GM13976 (cell line): Measurements from ENCODE around the gene S1PR4.

Experiments used
- DNase-seq: peaks from one replicate; pipeline ENCODE4 v3.0.0; 2012; ENCODE audit warnings: low spot score
- CTCF ChIP-seq: IDR thresholded peaks from 2 replicates; pipeline ENCODE4 v1.5.1; 2012; ENCODE audit warnings: borderline replicate concordance, mild to moderate bottlenecking; ENCODE audit not compliant: insufficient read depth; ENCODE audit errors: extremely low read depth, missing control alignments, control extremely low read depth
- in situ Hi-C: fragments of 300-500 bp; cut with MboI; formaldehyde crosslinking; loops from one replicate; pipeline ENCODE4 v1.12.0; 2022; ENCODE audit warnings: low sequenced_read_pairs, mixed read lengths, inconsistent platforms; ENCODE audit not compliant: unreplicated experiment

Gene S1PR4

GRCh38 chr19:3224346-3225168 is 46.0 kb downstream of the S1PR4 start, which contains the start of gene CELF5:
Gene CELF5 (plus strand): TSS chr19:3224661. CDS start chr19:3224740, 79 bp downstream.
- peak; percentile 90 for DNase-seq
- in situ Hi-C loops, result no loop called here
- peak; percentile 63 for TF ChIP-seq CTCF

- in situ Hi-C loops, result no loop called here
- TF ChIP-seq CTCF, result no peak
These were observed 46.6 kb downstream of the S1PR4 start for GRCh38 chr19:3225169-3225485.

GRCh38 chr19:3225677-3226093 is 47.1 kb downstream of the S1PR4 start:
- DNase-seq, result no peak
- TF ChIP-seq CTCF, result no peak
- in situ Hi-C loops, result no loop called here

More at GRCh38 chr19:3225169-3225485, 46.6 kb downstream of the S1PR4 start:
- DNase-seq, result no peak

- in situ Hi-C loops, result no loop called here
- TF ChIP-seq CTCF, result no peak
- no peak for DNase-seq
These were observed 48.6 kb downstream of the S1PR4 start for GRCh38 chr19:3227054-3227626.

GRCh38 chr19:3229346-3229743 is 50.8 kb downstream of the S1PR4 start:
- in situ Hi-C loops, result no loop called here
- no peak for TF ChIP-seq CTCF

More at GRCh38 chr19:3229346-3229743, 50.8 kb downstream of the S1PR4 start:
- DNase-seq, result no peak
